Ovary (tissue), 9 donors: ENCODE results near the gene USP47. TPM values are rescaled to one million over a fixed set of nuclear protein-coding genes. Genes with fewer than 3 reads are reported as not detected.

ENCODE experiments used
- DNase-seq, 5 donors: peaks; one replicate each; pipeline ENCODE4 v3.0.0-alpha.2; 2019 to 2020
- H3K27ac ChIP-seq, 2 donors: fragments of 200-600 bp; one replicate each; pipeline versions ENCODE4 v1.5.1 to v1.8.0; 2019 to 2022
- H3K27me3 ChIP-seq: fragments of 200-600 bp; one replicate; pipeline ENCODE4 v1.8.0; 2022
- H3K36me3 ChIP-seq: fragments of 200-600 bp; sonication (generic); one replicate; pipeline ENCODE4 v1.5.1; 2019
- H3K4me1 ChIP-seq: one replicate; pipeline ENCODE4 v1.8.1; 2013; ENCODE audit warnings: mild to moderate bottlenecking, moderate library complexity; ENCODE audit not compliant: insufficient read depth
- H3K4me3 ChIP-seq: fragments of 200-600 bp; sonication (generic); one replicate; pipeline ENCODE4 v1.5.1; 2017
- H3K9me3 ChIP-seq, 2 donors: fragments of 200-600 bp in 1 of 2; sonication (generic) in 1 of 2; one replicate each; pipeline versions ENCODE4 v1.5.1 to v1.8.1; 2013 to 2019; ENCODE audit warnings: mild to moderate bottlenecking in 1 of 2, moderate library complexity in 1 of 2
- EP300 ChIP-seq: sonication (generic); formaldehyde crosslinking; IDR thresholded peaks from one replicate; pipeline ENCODE4 v1.6.1; 2017; ENCODE audit warnings: antibody characterized with exemption
- POLR2A ChIP-seq: fragments of 450-650 bp; IDR thresholded peaks from one replicate; pipeline ENCODE4 v1.6.1; 2017; ENCODE audit warnings: antibody characterized with exemption, mild to moderate bottlenecking, moderate library complexity
- WGBS, 3 donors: extraction: QIAGEN DNeasy Blood & Tissue Kit in 1 of 3; methylation state at CpG; one replicate each; pipeline versions ENCODE4 v1.1.5 to v1.1.7; 2013 to 2017; 5-methylcytosine and 5-hydroxymethylcytosine counted together
- intact Hi-C, 4 donors: fragments of 100-400 bp; cut with DNase I; formaldehyde crosslinking; loops; one replicate each; pipeline versions ENCODE4 v1.11.0 to v1.15.1; 2022 to 2023
- polyA plus RNA-seq, 2 donors: library from polyadenylated mRNA; stranded (reverse); fragments of 200-250 nt in 1 of 2; fragments of 350-450 nt in 1 of 2; fragmentation: Illumina TruSeq in 1 of 2; extraction: RNeasy Lipid Tissue Mini Kit (QIAGEN cat#74804) in 1 of 2; gene quantifications; one replicate each; pipeline ENCODE4 v1.2.3, GENCODE V29; 2013 to 2014
- total RNA-seq, 7 donors: library from RNA; depleted of rRNA in 2 of 7; stranded (reverse); fragments of >200 nt in 2 of 7; fragmentation: NEBNext Ultra II Directional in 3 of 7; extraction: Animal tissue kit (Norgen Biotek cat#: 25700) in 3 of 7; gene quantifications; one replicate each; pipeline versions ENCODE4 v1.1.0 to v1.2.4, GENCODE V29; 2016 to 2023
- TF ChIP-seq, protein P1 (sequence below), 3 donors: fragments of 450-650 bp in 2 of 3; fragments of 200-600 bp in 1 of 3; IDR thresholded peaks; one replicate each; pipeline versions ENCODE4 v1.5.1 to v1.8.0; 2016 to 2022; ENCODE audit warnings: antibody characterized with exemption in 3 of 3, mild to moderate bottlenecking in 1 of 3
- donor health status: DM: no; HTN: no; CAD: no; lungs with moderate emphysema.
- donor health status: DM: no; HTN: no; CAD: no.
- donor health status: Bipolar disorder and iron deficiency.
- donor health status: DM: yes; HTN: yes; CAD: no.
- donor health status: DM: no; HTN: no; CAD: no.
- donor health status: DM: yes; HTN: yes; CAD: no.

USP47 gene
- total and polyA plus RNA-seq, 9 donors = 26.5 to 70.5 (median 51.2) TPM

DNA sequence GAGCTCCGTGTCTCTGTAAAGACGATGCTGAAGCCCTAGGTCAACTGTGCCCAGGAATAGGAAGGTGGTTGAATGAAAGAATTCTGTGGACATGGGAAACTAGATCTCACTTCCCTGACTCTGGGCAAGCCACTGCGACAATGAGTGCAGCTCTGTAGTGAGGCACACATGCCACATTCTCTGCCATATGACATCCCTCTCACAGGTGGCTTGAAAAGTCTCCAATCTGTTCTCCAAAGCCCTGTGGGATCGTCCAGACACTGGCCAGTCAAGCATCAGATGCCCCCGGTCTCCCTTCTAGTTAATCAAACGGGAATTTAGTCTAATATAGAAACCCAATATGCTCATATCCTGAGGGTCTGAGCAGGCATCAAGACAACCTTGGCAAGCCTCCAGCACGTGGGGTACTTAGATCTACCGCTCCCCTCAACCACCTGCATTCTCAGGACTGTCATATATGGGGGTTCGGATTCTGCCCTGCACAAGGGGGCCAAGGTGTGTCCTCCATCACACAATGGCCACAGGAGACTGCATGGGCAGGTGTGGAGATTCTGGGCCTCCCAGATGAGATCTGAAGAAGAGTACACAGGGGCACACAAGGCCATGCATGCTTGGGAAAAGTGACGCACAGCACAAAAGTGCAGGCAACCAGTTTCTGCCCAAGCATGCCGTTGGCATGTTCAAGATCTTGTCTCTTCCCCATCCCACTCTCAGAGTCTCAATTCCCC lies 154.7 kb downstream of the USP47 start:
- 91 to 92% (median 92%) methylated on average over 11 of the region's 11 CpGs for WGBS, 3 donors
- Histone ChIP-seq H3K4me1 (no peaks in the 10 kb centered on the region), H3K27ac (no peak overlapping the region), H3K4me3 (no peak overlapping the region), H3K36me3 (no peaks in the 10 kb centered on the region), H3K27me3 (no peaks in the 10 kb centered on the region), H3K9me3 (no peaks in the 10 kb centered on the region)
- TF ChIP-seq EP300 = no peak
- TF ChIP-seq, protein P1, sequence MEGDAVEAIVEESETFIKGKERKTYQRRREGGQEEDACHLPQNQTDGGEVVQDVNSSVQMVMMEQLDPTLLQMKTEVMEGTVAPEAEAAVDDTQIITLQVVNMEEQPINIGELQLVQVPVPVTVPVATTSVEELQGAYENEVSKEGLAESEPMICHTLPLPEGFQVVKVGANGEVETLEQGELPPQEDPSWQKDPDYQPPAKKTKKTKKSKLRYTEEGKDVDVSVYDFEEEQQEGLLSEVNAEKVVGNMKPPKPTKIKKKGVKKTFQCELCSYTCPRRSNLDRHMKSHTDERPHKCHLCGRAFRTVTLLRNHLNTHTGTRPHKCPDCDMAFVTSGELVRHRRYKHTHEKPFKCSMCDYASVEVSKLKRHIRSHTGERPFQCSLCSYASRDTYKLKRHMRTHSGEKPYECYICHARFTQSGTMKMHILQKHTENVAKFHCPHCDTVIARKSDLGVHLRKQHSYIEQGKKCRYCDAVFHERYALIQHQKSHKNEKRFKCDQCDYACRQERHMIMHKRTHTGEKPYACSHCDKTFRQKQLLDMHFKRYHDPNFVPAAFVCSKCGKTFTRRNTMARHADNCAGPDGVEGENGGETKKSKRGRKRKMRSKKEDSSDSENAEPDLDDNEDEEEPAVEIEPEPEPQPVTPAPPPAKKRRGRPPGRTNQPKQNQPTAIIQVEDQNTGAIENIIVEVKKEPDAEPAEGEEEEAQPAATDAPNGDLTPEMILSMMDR (IDR thresholded peaks at IDR 0.05) = no peak
- no peak for TF ChIP-seq POLR2A
- no peak for DNase-seq
- intact Hi-C loops = loop anchor here in 1 of 4 donors (1.0 kb wide), 1 partner anchor 17 kb away; no protein-coding TSS in a partner anchor

DNA sequence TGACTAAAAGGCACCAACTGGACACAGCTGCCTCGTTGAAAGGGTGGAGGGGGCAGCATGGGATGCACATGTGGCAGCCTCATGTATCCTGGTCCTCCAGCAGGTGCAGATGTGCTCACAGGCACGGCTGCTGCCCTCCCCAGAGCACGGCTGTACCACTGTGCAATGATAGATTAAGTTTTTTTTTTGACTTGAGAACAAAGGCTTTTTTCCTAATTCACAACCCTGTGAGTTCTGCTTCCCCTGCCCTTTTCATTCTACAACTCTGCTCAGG lies 155.2 kb downstream of the USP47 start:
- no peak for TF ChIP-seq POLR2A
- TF ChIP-seq EP300 = no peak
- TF ChIP-seq, protein P1 (IDR thresholded peaks at IDR 0.05) = no peak
- intact Hi-C loops = no loop called here
- H3K27me3 ChIP-seq = no peaks in the 10 kb centered on the region
- H3K36me3 ChIP-seq = no peaks in the 10 kb centered on the region
- WGBS, 3 donors = 79 to 81% (median 81%) methylated on average over 3 of the region's 3 CpGs
- no peaks in the 10 kb centered on the region for H3K9me3 ChIP-seq
- H3K4me3 ChIP-seq = no peak overlapping the region
- DNase-seq = no peak
- no peaks in the 10 kb centered on the region for H3K4me1 ChIP-seq
- no peak overlapping the region for H3K27ac ChIP-seq

- Histone ChIP-seq H3K9me3 (no peaks in the 10 kb centered on the region), H3K27me3 (no peaks in the 10 kb centered on the region), H3K4me3 (no peak overlapping the region), H3K27ac (no peak overlapping the region), H3K36me3 (no peaks in the 10 kb centered on the region), H3K4me1 (no peaks in the 10 kb centered on the region)
- intact Hi-C loops = no loop called here
- DNase-seq = no peak
- TF ChIP-seq POLR2A (no peak), EP300 (no peak)
- TF ChIP-seq, protein P1 (IDR thresholded peaks at IDR 0.05) = no peak
- 68 to 81% (median 75%) methylated on average over 8 of the region's 8 CpGs for WGBS, 3 donors
These were observed 156.5 kb downstream of the USP47 start for GRCh38 chr11:11998091-11998781.

DNA sequence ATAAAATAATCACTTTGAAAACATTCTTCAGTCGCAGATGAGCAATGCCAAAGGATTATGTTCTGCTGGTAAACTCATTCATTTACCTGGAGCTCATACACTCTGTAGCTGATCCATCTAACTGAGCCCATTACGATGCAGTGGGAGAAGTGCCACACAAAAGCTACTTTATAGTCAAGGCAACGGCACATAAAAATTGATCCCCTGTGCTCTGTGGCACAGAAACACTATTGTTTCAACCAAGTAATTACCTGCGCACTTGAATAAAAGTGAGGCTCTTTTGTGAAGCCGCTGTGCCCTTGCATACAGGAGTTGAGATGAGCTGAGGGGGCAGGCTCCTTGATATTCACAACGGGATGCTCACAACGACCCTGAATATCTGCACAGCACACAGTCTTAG lies 159.4 kb downstream of the USP47 start:
- intact Hi-C loops = no loop called here
- H3K36me3 ChIP-seq = no peaks in the 10 kb centered on the region
- no peak for DNase-seq
- TF ChIP-seq, protein P1 (IDR thresholded peaks at IDR 0.05) = no peak
- WGBS, 3 donors = 83 to 91% (median 89%) methylated on average over 7 of the region's 7 CpGs
- H3K9me3 ChIP-seq = no peaks in the 10 kb centered on the region
- H3K4me1 ChIP-seq = no peaks in the 10 kb centered on the region
- no peak overlapping the region for H3K4me3 ChIP-seq
- no peaks in the 10 kb centered on the region for H3K27me3 ChIP-seq
- no peak overlapping the region for H3K27ac ChIP-seq
